LoVo (cell line): ENCODE results near the gene ILF3.
"Not testable (repeated sequence)": the region's sequence is repeated elsewhere in the genome, so short reads cannot be mapped to it uniquely, and the experiment has no call there.

ENCODE experiments used
- DNase-seq: peaks from one replicate; pipeline ENCODE4 v3.0.0-alpha.2; 2016; ENCODE audit warnings: low spot score

ILF3 gene

DNA sequence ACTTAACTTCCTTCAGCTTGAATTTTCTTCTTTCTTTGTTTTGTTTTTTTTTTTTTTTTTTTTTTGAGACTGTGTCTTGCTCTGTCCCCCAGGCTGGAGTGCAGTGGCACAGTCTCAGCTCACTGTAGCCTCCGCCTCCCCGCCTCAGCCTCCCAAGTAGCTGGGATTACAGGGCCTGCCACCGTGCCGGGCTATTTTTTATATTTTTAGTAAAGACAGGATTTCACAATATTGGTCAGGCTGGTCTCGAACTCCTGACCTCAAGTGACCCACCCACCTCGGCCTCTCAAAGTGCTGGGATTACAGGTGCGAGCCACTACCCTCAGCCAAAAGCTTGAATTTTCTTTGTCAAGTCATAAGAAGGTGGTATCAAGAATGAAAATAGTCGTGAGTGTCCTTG lies 21.1 kb downstream of the ILF3 start:
- DNase-seq: not testable (repeated sequence)

- no peak for DNase-seq
Measured at GRCh38 chr19:10677751-10678150, 23.6 kb downstream of the ILF3 start.

DNA sequence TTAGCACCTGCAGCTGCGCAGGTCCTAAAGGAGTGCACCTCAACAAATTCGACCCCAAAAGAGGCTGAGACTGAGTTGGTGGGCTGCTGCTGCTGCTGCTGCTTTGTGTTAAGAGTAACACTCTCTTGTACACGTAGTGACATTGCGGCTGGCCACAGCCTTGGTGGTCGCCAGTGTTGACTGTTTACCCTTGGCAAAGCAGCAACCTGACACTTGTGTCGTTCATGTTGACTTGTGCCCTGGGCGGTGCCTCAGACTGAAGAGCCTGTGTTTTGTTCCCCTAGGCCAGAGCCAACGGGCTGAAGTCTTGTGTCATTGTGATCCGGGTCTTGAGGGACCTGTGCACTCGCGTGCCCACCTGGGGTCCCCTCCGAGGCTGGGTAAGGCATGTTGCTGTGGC lies 24.7 kb downstream of the ILF3 start:
- DNase-seq: no peak

- no peak for DNase-seq
Measured at GRCh38 chr19:10679743-10680142, 25.6 kb downstream of the ILF3 start.

DNA sequence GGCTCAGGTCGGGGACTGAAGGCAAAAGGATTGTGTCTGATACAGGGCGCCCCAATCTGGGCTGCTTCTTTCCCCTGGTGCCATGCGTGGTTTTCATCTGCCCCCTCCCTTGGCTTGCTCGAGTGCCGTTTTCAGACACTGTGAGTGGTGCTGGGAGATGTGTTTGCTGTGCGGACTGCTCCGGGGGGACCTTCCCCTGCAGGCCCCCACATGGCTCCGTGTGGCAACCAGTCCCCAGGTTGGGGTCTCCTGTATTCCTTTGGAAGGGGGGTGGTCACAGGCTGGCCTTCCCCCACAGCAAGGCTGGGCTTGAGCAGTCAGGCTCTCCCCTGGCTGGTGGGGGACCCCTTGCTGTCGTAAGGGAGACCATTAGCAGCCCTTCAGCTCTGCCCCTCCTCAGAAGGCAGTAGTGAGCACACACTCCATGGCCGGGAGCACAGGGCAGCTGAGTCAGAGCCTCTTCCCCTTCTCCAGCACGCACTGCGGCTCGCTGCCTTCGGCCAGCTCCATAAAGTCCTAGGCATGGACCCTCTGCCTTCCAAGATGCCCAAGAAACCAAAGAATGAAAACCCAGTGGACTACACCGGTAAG lies 26.5 kb downstream of the ILF3 start:
- DNase-seq: no peak

DNA sequence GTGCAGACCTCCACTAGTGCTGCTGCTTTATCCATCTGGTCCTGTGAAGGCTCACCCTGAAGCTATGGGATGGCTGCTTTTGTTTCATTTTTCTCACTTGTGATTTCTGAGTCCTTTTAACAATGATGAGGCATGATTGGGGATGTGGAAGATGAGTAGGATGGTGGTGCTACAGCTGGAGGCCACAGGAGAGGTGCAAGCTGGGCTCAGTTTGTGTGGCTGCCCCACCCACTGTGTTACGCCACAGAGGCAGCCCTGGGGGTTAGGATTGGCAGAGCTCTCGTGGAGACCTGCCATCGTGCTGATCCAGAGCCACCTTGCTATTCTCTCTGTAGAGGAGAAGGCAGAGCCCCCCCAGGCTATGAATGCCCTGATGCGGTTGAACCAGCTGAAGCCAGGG lies 27.5 kb downstream of the ILF3 start:
- no peak for DNase-seq

DNA sequence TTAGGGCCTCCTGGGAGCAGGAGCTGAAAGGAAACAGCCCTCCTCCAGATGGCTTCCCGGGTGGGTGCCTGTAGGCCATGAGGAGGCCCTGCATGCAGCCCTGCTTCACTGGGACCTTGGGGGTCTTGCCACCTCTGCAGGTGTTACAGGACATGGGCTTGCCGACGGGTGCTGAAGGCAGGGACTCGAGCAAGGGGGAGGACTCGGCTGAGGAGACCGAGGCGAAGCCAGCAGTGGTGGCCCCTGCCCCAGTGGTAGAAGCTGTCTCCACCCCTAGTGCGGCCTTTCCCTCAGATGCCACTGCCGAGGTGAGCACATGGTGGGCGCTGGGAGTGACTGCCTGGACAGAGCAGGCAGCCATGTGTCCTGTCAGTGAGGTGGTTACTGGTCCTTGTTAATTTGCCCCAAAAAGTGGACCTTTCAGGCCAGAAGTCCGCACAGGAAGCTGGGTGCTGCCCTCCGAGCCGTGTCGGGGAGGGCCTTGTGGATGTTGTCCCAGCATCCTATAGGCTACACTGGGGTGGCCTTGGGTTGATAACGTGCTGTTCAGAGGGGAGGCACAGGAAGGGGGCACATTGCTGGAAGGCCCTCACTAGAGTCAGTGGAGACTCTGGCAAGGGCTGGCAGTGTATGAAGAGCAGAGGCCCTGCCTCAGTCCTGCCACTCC lies 28.4 kb downstream of the ILF3 start:
- no peak for DNase-seq

- DNase-seq: no peak
Measured at GRCh38 chr19:10683064-10683426, 28.9 kb downstream of the ILF3 start.

DNA sequence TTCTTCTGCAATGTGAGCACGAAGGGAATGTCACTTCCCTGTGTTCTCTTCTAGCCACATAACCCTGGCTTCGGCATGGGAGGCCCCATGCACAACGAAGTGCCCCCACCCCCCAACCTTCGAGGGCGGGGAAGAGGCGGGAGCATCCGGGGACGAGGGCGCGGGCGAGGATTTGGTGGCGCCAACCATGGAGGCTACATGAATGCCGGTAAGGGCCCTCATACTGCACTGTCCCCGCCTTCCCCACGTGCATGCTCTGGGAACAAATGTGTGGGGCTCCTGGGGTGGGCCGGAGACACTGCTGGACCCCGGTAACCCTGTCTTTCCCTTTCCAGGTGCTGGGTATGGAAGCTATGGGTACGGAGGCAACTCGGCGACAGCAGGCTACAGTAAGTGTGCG lies 29.4 kb downstream of the ILF3 start:
- DNase-seq: no peak

DNA sequence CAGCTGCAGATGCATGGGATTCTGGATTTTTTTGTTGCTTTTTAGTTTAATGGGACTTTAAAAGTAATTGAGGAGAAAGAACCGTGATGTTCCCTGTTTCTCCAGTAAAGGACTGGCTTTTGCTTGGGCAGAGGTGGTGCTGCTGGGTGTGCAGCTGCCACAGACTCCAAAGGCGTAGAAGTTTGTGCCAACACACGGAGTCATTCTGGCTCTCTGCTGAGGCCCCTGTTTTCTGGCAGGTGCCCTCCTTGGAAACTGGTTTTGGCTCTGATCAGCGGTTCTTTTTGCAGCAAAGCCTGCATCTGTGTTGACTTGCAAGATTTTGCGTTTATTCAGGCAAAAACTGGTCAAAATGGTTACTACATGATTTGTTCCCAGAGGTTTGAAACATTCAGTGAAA lies 31.1 kb downstream of the ILF3 start:
- DNase-seq: no peak

DNA sequence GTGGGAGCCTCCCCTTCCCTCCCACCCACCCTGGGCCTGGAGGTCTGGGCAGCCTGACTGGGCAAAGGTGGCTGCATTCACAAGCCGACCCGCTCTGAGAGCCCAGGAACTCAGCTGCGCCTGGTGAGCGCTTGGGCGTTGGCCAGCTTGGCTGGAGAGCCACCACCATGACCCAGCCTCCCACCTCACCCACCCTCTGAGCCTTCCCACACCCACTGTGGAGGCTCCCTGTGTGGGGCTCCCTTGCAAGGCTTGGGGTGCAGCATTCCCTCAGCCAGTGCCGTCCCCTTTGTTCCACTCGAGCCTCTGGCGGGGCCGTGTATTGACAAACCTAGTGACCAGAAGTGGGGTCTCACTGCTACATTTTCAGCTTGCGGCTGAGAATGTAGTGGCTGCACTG lies 32.0 kb downstream of the ILF3 start:
- DNase-seq: no peak

- DNase-seq: no peak
Measured at GRCh38 chr19:10686661-10687517, 32.7 kb downstream of the ILF3 start.

GRCh38 chr19:10687518-10688288 lies 33.6 kb downstream of the ILF3 start:
- DNase-seq: no peak

DNA sequence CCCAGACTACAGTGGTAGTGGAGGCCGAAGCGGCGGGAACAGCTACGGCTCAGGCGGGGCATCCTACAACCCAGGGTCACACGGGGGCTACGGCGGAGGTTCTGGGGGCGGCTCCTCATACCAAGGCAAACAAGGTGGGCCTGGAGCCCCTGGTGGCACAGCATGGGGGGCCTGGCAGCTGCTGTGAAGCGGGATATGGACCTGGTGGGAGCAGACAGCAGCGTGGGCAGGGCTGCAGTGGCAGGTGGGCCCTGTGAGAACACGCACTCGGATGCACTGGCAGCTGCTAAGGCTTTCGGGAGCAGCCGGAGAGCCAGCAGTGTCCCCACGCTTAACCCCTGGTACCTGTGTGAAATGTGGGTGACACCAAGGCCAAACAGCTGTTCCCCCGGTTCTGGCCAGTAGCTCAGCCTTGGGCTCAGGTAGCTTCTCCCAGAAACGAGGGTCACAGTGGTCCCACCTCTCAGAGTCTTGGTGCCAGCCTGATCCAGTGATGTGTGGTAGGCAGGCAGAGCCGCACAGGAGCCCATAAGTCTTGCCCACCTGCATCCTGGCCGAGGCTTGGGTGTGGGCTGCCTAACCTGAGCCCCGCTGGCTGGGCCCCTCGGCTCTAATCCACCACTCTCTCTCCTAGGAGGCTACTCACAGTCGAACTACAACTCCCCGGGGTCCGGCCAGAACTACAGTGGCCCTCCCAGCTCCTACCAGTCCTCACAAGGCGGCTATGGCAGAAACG lies 34.6 kb downstream of the ILF3 start:
- no peak for DNase-seq

DNA sequence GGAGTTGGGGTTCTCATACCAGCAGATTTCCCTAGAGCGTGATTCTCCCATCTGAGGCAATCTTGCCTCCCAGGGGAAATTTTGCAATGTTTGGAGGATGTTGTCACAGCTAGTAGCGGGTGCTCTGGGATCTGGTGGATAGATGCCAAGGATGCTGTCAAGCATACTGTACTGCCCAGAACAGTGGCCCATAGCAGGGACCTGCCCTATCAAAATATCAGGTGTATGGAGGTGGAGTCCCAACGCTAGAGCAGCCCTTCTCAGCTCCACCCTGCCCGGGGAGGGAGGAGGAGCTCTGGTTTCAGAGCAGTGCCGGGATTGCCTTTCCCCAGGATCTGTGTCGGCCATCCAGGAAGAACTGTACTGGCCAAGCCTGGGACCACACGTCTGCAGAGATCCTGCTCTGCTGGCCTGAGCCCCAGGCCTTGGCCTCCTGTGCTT lies 36.2 kb downstream of the ILF3 start:
- DNase-seq: no peak

- no peak for DNase-seq
Measured at GRCh38 chr19:10691178-10691881, 37.2 kb downstream of the ILF3 start.

DNA sequence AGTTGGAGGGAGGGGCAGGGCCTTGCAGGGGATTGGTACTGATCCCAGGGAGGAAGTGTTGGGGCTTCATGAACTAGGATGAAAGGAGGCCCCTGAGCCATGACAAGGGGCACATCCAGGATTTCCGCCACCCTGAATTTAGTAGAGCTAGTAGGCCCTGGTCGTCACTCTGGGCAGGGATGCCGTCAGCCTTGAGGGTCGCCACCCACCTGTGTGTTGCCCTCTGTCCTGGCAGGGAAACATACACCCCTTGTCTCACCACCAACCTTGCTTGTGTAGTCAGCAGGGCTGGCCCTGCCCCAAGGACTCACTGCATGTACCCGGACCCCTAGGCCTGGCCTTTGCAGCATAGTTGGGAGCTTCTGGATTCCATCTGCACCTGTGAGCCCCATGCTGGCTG lies 37.7 kb downstream of the ILF3 start:
- no peak for DNase-seq

DNA sequence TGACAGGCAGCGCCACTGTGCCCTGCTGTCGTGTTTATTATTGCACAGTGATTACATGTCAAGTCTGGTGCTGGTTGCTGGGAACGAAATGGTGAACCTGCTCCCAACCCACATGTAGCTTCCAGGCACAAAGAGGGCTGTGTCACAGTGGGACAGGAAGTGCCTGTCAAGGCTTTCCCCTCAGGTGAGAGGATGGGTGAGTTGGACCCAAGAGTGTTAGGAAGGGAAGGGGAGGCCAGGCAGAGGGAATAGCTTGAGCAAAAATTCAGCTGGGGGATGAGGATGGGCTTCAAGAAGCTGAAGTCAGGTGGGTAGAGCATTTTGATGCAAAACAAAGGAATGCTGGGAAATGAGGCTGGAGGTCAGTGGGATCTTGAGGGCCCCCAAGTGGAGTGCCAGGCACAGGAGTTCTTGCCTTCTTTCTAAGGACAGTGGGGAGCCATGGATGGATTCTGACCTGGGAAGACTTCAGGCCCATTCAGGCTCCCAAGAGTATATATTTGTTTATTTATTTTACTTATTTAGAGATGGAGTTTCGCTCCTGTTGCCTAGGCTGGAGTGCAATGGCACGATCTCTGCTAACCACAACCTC lies 38.6 kb downstream of the ILF3 start:
- DNase-seq: no peak

- no peak for DNase-seq
Measured at GRCh38 chr19:10694706-10695307, 40.7 kb downstream of the ILF3 start.
